ENCODE measurements around the gene SLC7A8.
A peak's percentile ranks its signal among the peaks of the same experiment; 100 is the strongest.

Gene SLC7A8

GRCh38 chr14:23129759-23130316, 53.6 kb downstream of the SLC7A8 start:
- DNase-seq, result no peak

- no peak for DNase-seq
Observed at GRCh38 chr14:23128969-23129758, 54.3 kb downstream of the SLC7A8 start.

GRCh38 chr14:23127861-23128260, 55.6 kb downstream of the SLC7A8 start:
- DNase-seq, result no peak

GRCh38 chr14:23126548-23127278, 56.7 kb downstream of the SLC7A8 start:
- DNase-seq, result no peak

GRCh38 chr14:23125933-23126524, 57.4 kb downstream of the SLC7A8 start:
- no peak for DNase-seq

- no peak for DNase-seq
Observed at GRCh38 chr14:23125011-23125410, 58.4 kb downstream of the SLC7A8 start.

- no peak for DNase-seq
Observed at GRCh38 chr14:23124337-23124954, 59.0 kb downstream of the SLC7A8 start.

GRCh38 chr14:23123419-23123818, 60.0 kb downstream of the SLC7A8 start:
- DNase-seq, result peak; percentile 93

- no peak for DNase-seq
Observed at GRCh38 chr14:23122086-23122485, 61.4 kb downstream of the SLC7A8 start.

- no peak for DNase-seq
Observed at GRCh38 chr14:23121361-23121771, 62.1 kb downstream of the SLC7A8 start.

- peak; percentile 87 for DNase-seq
Observed at GRCh38 chr14:23120541-23121251, 62.8 kb downstream of the SLC7A8 start.

GRCh38 chr14:23119363-23120327, 63.8 kb downstream of the SLC7A8 start:
- DNase-seq, result no peak

GRCh38 chr14:23118506-23119362, 64.7 kb downstream of the SLC7A8 start, which contains the start of gene CEBPE:
Gene CEBPE, minus strand, starts transcription at chr14:23119255. Its CDS starts 164 bp downstream, at chr14:23119091.
- DNase-seq, result no peak

- DNase-seq, result no peak
Observed at GRCh38 chr14:23117371-23118020, 66.0 kb downstream of the SLC7A8 start.

GRCh38 chr14:23115918-23116317, 67.5 kb downstream of the SLC7A8 start:
- no peak for DNase-seq

GRCh38 chr14:23115039-23115731, 68.3 kb downstream of the SLC7A8 start:
- DNase-seq, result no peak

- no peak for DNase-seq
Observed at GRCh38 chr14:23114669-23115038, 68.8 kb downstream of the SLC7A8 start.

- DNase-seq, result no peak
Observed at GRCh38 chr14:23114120-23114458, 69.4 kb downstream of the SLC7A8 start.

Data from NCI-H2171 (cell line).